Stimulated activated CD8-positive, alpha-beta memory T cell treated with anti-CD3 and anti-CD28 coated beads, Interleukin-15, amount 100 ng/mL, for 24 hours (primary cell): ENCODE measurements around the gene SNAPC4.
"Not testable (repeated sequence)": the region's sequence is repeated elsewhere in the genome, so short reads cannot be mapped to it uniquely, and the experiment has no call there.

Source experiments
- DNase-seq: peaks from one replicate; pipeline ENCODE4 v3.0.0-alpha.2; 2020; ENCODE audit warnings: low read depth

The SNAPC4 gene

DNA sequence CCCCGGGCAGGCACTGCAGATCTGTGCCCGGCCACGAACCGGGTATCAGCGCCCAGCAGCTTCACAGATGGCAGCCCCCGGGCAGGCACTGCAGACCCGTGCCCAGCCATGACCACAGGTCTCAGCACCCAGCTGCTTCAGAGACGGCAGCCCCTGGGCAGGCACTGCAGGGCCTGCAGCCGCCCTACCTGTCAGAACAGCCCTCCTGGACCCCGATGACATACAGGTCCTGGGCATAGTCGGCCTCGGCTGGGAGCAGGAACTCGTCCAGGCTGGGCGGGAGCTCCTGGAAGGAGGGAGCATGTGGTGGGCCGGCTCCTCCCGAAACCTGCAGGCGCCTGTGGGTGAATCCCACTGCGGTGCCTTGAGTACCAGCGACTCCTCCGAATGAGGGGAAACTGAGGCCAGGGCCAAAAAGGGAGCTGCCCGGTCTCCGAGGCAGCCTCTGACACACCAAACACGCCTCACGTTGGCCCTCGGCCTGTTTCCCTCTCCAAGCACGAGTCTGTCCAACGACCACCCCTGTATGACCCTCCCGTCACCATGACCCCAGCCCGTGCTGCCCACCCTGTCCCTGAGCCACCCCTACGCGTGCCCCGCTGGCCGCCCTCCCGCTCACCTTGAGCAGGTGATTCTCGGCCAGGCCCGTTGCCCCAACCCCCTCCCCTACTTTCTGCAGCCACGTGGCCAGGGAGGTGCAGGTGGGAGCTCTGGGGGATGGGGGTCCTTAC lies 34.0 kb upstream of the SNAPC4 start:
- no peak for DNase-seq

DNA sequence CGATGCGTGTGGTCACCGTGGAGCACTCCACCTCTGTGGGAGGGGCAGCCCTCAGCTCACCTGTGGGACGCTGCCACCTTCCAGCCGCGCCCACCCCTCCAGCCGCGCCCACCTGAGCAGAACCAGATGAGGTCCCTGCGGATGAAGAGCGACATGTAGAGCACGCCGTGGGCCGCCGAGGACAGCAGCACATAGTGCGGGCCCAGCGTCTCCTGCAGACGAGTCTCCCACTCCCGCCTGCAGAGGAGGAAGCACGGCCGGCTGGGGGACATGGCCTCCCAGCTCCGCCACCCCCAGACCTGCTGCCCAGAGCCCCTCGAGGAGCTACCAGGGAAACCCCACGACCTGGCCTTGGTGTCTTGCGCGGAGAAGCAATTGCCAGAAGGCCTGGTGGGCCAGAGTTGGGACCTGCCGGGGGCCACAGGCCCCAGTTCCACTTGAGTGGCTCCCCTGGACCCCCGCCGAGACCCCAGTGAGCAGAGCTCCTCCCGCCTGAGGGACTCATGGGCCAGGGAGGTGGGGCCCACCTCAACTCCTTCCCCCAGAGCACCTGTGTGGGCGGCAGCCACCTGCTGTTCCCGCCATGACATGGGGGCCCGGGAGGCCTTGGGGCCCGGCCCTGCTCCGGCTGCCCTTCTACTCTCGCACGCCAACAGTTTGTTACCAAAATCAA lies 33.2 kb upstream of the SNAPC4 start:
- DNase-seq = no peak

DNA sequence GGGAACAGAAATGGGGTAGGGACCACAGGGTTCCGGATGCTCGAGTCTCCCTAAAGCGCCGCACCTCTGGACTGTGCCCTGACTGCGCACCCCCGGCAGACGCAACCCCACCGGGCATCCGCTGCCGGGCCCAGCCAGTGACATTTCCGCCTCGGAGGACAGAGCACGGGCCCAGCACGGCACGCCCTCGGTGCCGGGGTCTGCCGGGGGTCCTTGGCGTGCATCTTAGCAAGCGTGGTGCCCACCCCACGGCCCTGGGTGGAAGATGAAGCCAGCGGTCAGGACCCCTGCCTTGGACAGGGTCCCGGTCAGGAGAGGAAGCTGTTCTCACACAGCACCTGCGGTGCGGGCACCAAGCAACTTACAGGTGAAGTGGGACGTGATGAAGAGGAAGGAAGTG lies 32.6 kb upstream of the SNAPC4 start:
- DNase-seq = no peak

DNA sequence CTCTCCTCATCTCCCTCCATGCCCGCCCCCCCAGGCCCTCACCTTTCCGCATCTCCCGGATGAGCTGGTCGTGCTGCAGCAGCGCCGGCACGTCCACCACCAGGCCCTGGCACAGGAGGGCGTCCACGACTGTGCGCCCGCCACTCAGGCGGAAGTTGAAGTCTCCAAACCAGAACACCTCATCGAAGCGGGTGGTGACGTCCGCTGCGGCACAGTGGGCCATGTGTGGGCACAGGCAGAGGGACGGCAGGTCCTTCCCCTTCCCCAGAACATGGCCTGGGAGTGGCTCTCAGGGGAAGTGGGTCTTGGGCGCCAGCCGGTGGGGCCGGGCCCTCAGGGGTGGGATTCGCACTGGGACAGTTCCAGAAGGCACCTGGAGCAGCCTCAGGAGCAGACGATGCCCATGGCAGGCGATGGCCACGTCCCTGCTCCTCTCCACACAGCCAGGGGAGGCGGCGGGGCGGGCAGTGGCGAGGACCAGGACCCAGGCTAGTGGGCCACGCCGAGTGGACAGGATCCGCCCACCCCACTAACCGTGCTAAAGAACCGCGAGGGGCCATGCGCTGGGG lies 31.9 kb upstream of the SNAPC4 start:
- DNase-seq = no peak

DNA sequence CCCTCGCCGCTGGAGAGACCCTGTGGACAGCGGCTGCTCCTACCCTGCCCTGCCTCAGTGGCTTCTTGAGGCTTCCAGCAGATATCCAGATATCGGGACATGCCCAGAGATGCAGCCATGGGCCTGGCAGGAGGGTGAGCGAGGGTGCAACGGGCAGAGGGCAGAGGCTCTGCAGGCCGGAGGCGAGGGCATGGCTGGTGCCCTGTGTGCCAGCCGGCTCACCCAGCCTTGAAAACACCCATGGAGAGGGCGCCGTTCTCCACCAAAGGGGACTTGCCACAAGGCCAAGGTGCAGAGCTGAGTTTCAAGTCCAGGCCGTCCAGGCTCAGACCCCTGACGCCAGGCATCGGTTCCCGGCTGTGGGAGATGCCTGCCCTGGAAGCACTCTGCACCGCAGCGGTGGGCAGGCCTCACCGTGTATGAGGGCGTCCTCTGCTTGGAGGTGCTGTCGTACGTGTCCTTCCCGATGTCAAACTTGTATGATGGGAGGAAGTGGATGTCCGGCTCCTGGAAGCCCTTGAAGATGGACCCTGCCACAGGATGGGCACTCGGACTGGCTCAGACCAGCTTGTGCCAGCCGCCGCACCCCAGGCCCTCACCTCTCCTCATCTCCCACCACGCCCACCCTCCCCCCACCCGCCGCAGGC lies 30.7 kb upstream of the SNAPC4 start:
- DNase-seq = no peak

DNA sequence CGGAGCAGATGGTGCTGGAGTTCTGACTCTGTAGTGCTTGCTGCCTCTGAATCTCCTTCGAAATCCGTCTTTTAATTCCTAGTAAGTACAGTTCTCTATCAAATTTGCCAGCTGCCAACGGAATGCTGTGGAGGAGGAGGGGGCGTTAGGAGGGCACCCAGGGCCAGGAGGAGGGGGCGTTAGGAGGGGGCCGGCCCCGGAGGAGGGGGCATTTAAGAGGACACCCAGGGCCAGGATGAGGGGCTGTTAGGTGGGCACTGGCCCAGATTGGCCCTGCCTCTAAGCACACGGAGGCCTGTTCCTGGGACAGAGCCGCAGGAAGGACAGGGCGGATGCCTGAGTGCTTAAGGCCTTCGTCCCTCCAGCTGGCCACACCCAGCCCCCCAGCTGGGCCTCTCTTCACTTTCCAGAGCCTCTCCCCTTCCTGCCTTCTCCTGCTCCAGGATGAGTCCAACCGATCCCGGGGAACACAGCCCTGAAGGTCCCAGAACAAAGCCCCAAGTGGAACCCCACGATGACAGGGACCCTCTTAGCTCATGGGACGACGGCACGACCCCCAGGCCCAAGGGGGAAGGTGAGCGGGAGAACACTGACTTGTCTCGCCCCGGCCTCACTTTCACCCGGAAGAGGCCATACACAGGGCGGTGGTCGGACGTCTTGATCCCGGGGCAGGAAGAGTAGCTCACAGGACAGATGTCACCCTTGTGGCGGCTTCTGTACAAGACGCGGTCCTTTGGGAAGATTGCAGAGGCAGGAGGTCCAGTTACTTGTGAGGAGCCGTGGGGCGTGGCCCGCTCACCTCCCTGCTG lies 29.9 kb upstream of the SNAPC4 start:
- no peak for DNase-seq

DNA sequence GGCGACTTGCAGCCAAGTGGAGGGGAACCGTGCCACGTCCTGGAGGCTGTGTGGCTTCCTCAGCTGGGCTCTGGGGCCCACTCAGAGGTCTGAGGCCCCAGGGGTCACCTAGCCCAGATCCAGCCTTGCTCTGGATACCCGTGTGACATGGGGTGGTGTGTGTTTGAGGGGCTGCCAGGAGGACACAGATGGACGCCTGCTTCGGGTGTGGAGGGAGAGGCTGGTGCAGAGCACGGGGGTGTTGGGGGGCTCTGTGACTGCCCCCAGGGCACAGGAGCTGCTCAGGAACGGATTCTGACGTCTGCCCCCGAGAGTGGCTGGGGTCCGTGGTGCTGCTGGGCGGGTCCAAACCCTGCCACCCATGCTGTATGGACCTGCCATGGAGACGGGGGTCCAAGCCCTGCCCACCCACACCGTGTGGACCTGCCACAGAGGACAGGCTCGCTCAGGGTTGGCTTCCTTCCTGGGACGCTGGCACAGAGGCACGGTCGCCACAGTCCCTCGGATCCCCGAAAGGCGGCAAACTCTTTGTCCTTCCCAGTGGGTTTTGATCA lies 29.2 kb upstream of the SNAPC4 start:
- DNase-seq = no peak

DNA sequence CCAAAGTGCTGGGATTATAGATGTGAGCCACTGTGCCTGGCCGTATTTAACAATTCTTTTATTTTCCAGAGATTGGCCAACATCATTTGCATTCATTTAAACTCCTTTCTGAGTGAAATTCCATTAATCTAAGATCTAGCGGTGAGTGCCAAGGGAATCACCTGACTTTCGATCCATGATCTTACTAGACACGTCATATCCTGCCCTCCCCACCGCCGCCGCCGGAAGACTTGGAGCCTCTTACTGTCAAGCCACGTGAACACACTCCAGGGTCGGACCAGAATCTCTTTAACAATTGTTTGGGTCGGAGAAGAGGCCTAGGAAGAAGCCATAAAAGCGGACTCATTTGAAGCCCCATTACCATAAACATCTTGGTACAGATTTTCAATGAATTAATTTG lies 26.8 kb upstream of the SNAPC4 start:
- no peak for DNase-seq

DNA sequence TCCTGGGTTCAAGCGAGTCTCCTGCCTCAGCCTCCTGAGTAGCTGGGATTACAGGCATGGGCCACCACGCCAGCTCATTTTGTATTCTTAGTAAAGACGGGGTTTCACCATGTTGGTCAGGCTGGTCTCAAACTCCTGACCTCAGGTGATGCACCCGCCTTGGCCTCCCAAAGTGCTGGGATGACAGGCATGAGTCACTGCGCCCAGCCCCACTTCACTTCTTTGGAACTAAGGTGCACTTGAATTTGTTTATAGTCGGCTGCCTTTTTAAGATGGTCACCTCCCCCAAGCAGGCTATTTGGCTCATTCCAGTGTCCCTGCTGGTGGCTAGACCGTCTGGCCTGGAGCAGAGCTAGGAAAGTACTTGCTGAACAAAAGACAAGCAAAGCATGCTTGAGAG lies 25.4 kb upstream of the SNAPC4 start:
- DNase-seq = not testable (repeated sequence)

DNA sequence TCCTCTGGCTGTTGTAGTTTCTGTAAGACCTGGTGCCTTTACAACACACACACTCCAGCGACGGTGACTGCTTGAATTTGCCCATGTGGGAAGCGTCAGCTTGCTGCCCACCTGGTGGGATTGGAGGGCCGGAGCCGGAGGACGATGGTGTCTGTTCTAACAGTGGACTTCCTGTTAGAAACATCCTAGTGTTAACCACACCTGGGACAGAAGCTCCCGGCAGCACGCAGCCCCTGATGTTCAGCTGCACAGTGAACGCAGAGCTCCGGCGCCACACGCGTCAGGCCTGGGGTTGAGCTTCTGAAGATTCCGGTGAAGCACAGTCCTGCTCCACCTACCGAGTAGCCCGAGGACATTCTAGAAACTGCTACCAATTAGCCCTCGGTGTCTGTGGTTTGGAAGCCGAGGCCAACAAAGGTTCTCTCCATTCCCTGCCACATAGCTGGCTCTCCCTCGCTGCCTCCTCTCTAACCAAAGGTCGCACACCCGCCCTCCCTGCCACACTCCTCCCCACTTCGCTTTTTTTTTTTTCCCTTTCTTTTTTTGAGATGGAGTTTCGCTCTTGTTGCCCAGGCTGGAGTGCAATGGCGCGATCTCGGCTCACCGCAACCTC lies 24.9 kb upstream of the SNAPC4 start:
- DNase-seq = no peak

DNA sequence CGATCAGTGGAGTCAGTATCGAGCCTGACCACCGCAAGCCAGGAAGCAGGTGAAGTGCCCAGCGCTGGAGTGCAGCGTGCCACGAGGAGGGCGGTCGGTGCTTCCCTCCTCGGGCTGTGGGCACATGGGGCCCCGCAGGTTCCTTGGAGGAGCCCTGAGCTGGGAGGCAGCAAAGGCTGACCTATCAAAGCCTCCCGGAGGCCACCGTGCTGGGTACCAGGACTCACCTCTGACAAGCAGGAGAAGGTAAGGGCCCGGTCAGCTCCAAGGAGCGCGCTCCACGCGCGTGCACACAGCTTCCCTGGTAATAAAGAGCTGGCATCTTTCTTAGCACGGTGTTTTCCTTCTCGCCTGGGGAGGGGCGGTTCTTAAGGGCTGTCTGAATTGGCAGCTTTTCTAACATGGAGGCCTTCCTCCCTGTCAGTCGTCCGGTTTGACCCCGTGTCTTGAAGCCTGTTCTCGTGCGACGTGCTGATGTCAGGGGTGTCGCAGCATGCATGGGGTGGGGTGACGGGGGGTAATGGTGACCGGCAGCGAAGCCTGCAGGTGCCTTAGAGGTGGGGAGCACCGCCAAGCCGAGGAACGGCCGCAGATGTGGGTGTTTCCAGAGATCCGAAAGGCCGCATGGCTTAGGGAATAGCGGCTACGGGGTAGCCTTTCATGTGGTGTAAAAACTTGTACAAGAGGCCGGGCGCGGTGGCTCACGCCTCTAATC lies 23.6 kb upstream of the SNAPC4 start:
- DNase-seq = no peak

DNA sequence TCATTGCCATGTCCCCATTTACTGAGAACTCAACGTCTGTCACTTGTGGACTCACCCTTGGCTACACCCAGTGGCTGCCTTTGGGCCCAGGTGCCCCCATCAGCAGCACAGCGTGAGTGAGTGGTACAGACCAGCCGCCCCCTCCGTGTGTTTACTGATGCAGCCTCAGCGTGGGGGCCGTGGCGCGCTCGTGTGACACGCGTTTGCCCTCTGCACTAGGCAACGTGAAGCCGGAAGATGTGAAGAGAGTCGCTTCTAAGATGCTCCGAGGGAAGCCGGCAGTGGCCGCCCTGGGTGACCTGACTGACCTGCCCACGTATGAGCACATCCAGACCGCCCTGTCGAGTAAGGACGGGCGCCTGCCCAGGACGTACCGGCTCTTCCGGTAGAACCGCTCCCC lies 22.9 kb upstream of the SNAPC4 start:
- no peak for DNase-seq

DNA sequence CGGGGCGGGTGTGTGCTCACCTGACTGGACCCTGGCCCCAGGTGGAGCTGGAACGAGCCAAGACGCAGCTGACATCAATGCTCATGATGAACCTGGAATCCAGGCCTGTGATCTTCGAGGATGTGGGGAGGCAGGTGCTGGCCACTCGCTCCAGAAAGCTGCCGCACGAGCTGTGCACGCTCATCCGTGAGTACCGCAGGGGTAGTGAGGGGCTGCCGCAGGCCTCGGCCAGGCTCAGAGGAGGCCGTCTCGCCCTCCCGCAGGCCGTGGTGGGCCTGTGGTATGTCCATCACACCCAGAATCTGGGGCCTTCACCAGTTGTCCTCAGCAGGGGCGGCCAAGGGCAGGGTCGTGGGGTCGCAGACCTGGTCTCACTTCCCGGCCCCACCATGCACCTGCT lies 21.8 kb upstream of the SNAPC4 start:
- DNase-seq = no peak

DNA sequence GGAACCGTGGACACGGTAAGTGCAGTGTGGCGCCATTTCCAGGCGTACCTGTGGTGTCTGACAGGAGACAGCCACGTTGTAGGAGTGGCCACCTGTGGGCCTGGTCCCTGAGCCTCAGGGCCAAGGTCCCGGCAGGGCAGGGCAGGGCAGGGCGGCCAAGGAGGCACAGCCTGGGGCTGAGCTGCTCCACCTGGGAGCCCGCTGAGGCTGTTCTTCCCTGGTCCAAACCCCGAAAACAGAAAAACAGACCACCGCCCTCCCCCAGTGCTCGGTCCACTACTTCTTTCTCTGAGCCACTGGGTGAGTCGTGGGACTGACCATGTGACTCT lies 19.1 kb upstream of the SNAPC4 start:
- DNase-seq = no peak

DNA sequence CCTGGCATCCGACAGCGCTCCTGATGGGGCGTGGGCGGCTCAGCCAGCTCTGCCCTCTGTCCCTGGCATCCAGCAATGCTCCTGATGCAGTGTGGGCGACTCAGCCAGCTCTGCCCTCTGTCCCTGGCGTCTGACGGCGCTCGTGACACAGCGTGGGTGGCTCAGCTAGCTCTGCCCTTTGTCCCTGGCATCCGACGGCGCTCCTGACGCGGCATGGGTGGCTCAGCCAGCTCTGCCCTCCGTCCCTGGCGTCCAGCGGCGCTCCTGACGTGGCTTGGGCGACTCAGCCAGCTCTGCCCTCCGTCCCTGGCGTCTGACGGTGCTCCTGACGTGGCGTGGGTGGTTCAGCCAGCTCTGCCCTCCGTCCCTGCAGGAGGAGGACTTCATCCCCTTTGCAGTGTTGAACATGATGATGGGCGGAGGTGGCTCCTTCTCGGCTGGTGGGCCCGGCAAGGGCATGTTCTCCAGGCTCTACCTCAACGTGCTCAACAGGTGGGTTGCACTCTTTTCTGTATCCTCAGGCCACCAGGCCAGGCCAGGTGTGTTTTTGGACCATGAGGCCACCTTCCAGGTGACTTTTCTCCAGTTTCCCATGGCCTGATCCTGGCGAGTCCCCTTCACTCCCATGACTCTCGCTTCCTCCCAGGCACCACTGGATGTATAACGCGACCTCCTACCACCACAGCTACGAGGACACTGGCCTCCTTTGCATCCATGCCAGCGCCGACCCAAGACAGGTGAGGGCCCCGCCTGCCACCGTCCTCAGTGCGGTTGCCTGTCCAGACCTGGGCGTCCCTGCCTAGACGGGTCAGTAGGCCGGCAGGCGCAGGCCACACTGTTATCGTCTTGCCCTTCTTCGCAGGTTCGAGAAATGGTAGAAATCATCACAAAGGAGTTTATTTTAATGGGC lies 18.5 kb upstream of the SNAPC4 start:
- no peak for DNase-seq

DNA sequence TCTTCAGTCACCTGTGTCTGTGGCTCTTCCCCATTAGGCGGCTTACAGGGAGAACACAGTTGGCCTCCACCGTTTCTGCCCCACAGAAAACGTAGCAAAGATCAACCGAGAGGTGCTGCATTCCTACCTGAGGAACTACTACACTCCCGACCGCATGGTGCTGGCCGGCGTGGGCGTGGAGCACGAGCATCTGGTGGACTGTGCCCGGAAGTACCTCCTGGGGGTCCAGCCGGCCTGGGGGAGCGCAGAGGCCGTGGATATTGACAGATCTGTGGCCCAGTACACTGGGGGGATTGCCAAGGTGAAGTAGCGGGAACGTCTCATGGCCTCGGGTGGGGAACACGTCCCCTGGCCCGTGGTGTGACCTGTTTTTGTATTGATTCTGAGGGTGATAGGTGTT lies 16.9 kb upstream of the SNAPC4 start:
- DNase-seq = no peak

DNA sequence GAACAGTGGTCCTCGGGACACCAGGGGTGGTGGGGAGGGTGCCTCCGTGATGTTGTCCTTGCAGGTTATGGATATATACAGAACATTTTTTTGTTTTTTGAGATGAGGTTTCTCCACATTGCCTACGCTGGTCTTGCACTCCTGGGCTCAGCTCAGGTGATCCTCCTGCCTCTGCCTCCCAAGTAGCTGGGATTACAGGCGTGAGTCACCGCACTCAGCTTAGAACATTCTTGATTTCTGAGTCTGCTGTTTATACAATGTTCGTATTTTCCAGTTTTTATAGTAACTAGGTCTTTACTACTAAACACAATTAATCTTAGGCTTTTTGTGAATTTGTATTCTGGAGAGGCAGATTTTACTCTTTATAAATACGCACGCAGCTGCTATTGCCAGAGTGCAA lies 16.5 kb upstream of the SNAPC4 start:
- no peak for DNase-seq

DNA sequence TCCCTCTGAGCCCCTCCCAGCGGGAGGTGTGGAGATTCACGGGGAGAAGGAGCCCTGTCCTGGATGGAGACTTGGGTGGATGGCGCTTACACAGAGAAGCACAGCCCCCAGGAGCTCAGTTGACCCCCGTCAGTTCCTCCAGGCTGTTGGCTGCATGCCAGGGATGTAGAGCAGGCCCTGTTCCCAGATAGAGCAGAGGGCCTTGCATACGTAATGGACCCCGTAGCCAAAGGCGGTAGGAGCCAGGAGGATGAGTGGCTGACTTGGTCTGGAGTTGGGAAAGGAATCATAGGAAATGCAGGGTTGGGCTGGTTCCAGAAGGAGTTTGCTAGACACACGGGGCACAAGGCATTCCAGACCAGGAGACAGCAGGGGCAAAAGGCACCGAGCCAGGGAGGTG lies 13.0 kb upstream of the SNAPC4 start:
- no peak for DNase-seq

DNA sequence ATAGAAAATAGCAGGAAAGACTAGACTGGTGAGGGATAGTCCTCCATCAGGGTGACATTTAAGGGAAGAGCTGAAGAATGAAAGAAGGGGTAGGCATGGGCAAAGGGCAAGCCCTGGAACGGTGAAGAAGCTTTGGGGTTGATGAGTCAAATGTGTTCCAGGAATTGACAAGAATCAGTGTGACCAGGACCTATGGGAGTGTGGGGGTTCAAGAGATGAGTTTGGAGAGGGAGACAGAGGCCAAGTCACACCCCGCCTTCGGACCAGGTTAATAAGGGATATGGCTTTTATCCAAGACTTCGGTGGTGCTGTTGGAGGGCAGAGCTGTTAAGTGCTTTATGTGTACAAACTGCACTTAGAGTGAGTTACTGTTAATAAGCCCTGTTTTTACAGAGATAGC lies 11.4 kb upstream of the SNAPC4 start:
- DNase-seq = no peak
